Activated gamma-delta T cell treated with anti-CD3 and anti-CD28 coated beads, Interleukin-2, amount 50 U/mL, for 16 hours (primary cell): ENCODE data around the gene TTC6.

Experiments used
- DNase-seq: peaks from one replicate; pipeline ENCODE4 v3.0.0-alpha.2; 2020; ENCODE audit warnings: low read depth

Gene TTC6

DNA sequence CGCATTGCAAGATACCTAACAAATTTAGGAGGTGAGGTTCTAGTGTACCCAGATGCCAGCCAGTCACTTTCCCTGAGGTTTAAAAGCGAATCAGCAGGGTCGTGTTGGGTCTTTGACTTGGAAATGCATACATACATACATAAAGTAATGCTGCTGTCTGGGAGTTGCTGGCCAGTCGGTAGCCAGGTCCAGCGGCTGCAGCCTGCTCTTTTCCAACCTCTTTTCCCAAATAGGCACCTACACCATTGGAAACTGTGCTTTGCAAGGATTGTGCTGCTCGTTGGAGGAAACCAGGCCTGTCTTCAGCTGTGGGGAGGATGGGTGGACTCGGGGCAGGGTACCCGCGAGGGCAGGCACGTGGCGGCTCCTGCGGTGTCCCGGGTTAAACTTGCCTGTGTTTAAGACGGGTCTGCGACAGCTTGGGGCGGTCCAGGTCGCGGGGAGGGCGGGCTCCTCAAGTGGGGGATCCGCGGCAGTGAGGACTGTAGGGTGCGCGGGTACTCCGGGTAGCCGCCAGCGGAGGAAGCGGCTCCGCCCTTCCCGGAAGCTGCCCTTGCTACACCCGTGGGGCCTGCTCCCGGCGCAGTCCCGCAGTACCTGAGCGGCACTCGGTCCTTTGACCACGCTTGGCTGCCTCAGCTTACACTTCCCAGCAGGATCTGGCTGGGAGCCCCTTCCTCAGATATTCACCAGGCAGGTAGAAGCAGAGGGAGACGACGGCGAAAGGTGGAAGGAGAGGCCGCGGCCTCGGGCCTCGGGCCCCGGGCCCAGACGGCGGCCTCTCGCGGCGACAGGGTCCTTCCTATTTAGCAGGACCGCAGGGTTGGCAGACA is 2.7 kb downstream of the TTC6 start:
- no peak for DNase-seq

DNA sequence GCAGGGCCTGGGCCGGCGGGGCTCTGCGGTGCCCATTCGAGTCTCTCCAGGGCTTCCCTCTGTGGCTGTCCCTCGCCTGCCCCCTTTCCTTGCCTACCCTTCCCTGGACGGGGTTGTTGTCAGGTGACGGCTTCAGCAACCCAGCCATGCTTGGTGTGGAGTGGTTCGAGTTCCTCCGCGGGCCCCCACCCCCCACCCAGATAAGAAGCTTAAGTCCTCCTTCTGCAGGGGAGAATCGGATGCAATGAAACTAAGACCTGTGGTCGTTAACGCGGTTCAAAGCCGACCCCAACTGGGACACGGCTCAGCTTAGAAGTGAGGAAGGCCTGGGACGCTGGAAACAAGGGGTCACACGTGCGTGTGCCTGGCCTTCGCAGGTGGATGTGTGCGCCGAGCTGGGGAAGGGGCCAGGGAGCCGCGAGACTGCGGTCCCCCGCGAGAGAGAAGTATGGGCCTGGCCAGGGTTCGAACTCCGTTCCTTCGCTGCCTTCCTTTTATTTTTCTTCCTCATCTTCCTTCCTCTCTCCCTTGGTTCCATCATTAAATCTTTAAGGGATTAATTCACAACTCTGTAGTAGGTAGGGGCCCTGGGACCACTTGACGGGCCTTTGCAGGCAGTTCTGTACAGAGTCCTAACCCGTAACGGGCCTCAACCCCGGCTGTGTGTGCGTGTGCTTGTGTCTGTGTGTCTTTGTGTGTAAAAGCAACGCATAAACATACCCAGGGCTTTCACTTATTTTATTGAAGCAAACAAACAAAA is 3.5 kb downstream of the TTC6 start:
- no peak for DNase-seq

DNA sequence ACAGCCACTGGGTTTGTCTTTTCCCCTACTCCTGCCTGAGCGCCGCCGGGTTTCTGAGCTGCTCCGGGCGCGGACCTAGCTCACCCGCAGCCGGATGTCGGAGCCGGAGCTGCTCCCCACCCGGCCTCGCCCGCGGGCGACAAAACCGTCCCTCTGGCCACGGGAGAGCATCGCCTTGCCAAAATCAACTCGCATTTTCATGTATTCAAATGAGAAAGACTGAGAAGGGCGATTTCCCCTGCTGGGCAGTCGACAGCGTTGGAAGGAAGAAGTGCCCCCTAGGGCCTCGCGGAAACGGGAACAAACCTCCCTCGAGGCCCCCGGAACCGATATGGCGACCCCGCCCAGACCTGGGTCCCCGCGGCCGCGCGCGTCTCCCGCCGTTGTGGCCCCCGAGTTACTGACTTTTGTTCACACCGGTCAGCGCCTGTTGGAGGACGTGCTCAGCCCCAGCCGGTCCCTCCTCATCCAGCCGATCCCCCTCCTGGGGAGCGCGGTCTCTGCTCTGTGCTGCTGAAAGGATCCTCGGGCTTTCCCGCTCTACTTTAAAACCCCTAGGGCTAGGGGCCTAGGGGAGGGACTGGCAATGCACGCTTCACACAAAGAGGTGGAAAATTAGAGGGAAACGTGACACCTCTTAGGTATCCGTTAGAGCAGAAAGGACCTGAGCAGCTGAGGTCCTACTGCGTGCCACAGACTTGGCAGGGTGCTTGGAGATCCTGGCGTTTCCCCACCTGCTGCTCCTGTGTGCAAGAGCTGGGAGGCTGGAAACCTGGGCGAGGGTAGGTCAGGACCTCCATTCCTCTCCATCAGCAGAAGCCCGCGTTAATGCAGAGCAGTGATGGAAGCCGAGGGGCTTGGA is 4.3 kb downstream of the TTC6 start:
- DNase-seq: no peak

DNA sequence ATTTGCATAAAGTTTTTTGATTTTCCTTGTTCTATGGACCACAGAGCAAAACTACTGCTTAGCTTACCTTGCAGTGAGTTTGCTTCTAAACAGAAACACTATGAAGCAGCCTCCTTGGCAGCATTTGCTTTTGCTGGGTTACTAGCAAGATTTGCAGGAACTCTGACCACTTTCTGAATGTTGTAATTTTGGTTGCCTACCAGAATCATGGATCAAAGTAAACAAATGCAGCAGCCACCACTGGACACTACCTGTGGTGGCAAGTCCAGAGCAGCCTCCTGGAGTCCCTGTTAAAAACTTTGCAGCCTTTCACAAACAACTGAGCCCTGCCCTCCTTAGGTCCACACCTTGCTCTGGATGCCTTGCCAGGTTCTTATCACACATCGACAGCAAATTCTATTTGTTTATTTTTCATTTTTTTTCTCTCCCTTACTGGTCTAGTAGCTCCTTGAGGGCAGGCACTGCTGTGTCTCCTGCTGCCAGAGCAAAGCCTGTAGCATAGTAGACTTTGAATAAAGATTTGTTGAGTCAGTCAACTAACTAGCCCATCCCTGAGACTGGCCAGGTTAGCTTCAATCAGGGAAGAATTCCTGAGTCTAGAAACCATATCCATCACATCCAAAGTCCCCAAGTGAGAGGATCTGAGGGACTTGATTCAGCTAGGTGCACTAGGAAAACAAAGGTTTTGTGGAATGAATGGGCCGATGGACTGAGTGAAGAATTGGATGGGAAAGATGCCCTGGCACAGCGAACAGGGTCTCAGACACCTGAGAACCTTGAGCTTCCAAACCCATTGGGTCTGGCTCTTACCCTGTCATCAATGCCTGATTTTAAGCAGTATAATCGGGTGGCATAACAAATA is 5.7 kb downstream of the TTC6 start:
- DNase-seq: no peak

- no peak for DNase-seq
Observed at GRCh38 chr14:37601865-37602264, 6.4 kb downstream of the TTC6 start.

- DNase-seq: no peak
Observed at GRCh38 chr14:37602605-37603453, 7.4 kb downstream of the TTC6 start.

- DNase-seq: no peak
Observed at GRCh38 chr14:37603688-37604251, 8.3 kb downstream of the TTC6 start.

GRCh38 chr14:37606678-37607077 is 11.2 kb downstream of the TTC6 start:
- DNase-seq: no peak

GRCh38 chr14:37608649-37609048 is 13.2 kb downstream of the TTC6 start:
- DNase-seq: no peak

- no peak for DNase-seq
Observed at GRCh38 chr14:37610945-37611523, 15.6 kb downstream of the TTC6 start.

DNA sequence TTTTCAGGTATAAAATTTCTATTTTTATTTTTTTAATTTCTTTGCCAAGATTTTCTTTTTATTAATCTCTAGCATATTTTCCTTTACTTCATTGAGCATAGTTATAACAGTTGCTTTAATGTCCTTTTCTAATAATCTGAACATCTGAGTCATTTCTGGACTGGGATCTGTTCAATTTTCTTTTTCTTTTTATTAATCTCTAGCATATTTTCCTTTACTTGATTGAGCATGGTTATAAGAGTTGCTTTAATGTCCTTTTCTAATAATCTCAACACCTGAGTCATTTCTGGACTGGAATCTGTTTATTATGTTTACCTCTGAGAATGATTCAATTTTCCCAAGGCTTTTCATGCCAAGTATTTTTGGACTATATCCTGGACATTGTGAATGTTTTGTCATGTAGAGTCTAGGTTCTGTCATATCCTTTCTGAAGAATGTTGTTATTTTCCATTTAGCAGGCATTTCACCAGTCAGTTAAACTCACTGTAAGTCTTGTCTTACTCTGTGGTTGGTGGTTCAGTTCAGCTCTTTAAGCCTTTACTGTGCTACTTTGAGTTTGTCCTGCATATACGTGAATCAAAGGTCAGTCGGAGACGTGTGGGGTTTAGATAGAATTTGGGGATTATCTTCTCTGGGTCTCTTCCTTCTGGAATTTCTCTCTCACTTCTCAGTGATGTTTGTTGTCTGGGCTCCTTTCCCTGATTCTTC is 20.3 kb downstream of the TTC6 start:
- no peak for DNase-seq

DNA sequence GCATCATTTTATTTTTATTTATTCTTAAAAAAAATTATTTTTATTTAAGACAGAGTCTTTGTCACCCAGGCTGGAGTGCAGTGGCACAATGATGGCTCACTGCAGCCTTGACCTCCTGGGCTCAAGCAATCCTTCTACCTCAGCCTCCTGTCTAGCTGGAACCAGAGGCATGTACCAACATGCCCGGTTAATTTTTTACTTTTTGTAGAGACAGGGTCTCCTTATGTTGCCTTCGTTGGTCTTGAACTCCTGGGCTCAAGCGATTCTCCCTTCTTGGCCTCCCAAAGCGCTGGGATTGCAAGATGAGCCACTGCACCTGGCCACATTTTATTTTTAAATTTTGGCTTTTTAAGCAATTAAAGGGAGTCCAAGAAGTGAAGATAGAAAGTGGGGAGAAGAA is 21.4 kb downstream of the TTC6 start:
- DNase-seq: no peak

- DNase-seq: no peak
Observed at GRCh38 chr14:37617864-37618365, 22.5 kb downstream of the TTC6 start.

DNA sequence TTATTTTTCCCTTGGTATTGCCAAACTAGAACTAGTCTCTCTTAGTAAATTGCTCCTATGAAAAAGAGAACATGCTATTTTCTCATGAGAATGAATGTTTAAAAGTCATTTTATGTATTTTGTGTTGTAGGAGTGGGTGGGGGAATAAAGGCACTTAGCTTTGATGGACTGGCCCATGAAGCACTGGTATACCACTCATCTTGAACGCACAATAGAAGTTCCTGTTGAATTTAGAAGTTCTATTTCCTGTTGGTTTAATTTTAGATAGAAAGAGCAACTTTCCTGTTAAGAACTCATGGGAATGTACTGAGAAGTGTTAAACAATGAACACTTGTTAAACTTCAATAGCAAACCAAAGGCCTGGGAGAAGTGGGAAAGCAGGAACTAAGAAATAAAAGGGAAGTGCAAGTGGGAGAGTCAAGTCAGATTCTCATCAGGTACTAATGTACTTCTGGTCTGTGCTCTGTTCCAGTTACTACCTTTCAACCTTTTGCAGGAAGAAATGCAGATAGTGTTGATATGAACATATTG is 23.1 kb downstream of the TTC6 start:
- no peak for DNase-seq

DNA sequence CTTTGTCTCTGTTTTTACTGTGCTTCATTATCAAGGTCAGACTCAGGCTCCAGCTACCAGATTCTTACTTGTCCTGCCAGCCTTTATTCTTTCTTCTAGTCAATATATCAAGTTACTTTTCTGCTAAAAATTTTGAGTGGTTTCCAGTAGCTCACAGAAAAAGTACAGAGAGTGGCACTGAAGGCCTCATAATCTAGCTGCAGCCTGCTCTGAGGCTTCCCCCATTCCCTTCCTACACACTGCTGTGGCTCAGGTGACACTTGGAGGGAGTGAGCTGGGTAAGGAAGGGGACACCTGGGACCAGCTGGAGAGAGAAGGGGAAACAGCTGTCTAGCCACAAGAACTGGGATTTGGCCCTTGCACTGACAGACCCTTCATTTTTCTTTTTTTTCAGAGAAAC is 25.4 kb downstream of the TTC6 start:
- DNase-seq: no peak

- no peak for DNase-seq
Observed at GRCh38 chr14:37622231-37622923, 26.9 kb downstream of the TTC6 start.

GRCh38 chr14:37623426-37623951 is 28.1 kb downstream of the TTC6 start:
- DNase-seq: no peak

DNA sequence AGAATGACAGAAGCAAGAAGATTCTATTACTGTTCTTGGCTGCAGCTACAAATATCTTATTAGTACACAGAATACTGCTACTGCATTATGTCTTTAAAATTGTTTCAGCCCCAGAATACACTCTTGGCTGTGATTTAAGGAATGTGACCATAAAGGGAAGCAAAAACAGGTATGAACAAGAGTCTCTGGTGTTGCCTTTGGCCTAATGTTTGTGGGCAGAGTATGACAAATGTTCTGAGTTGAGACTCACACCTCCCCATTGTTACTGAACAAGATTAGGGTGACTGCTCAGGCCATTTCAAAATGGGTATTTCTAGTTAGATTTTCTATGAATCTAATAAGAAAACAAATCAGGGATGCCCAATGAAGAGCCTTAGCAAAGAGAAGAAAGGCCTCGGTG is 28.5 kb downstream of the TTC6 start:
- DNase-seq: no peak
